ENCODE results near the gene CENPF. TPM values are rescaled to one million over a fixed set of nuclear protein-coding genes. Genes with fewer than 3 reads are reported as not detected.
A peak's percentile ranks its signal among the peaks of the same experiment; 100 is the strongest.

Gene CENPF
- total and polyA plus RNA-seq, 9 of the 15 experiments (the other 6 are each of a cell fraction or from before 2014, with no cell fraction given): 50.6 to 180 (median 98.3) TPM

GRCh38 chr1:214664651-214665433 lies 61.8 kb downstream of the CENPF start (continued):
- no peak for TF ChIP-seq DEAF1 (CRISPR knock-in tag; IDR thresholded peaks at IDR 0.05)
- no peak for TF ChIP-seq PTBP1 (IDR thresholded peaks at IDR 0.05; ENCODE audit: low read depth, low read length)

- in situ Hi-C loops (cut with MboI) (no loop called here), intact Hi-C loops (cut with micrococcal nuclease) (no loop called here)
- ATAC-seq: no peak
- Histone ChIP-seq H3K9me1 (ENCODE audit: control insufficient read depth, insufficient read depth, low read length) (no peaks in the 10 kb centered on the region), H3K36me3 (ENCODE audit: control insufficient read depth, insufficient read depth, low read length) (peaks cover 90% of the 10 kb centered on the region), H4K20me1 (replicated peaks; ENCODE audit: control insufficient read depth, insufficient read depth, low read length) (no peaks in the 10 kb centered on the region), H3K27me3 (ENCODE audit: control insufficient read depth in 2 of 2, insufficient read depth in 2 of 2, low read length in 2 of 2) (no peaks in the 10 kb centered on the region; a peak in 1 of 5 replicates), H3K27ac (ENCODE audit: extremely low read depth, low read depth, low read length) (no peak overlapping the region), H3K9ac (ENCODE audit: insufficient read depth in 1 of 2, low read depth in 2 of 2, low read length in 2 of 2) (no peak overlapping the region), H3K79me2 (ENCODE audit: control insufficient read depth, insufficient read depth, low read length) (no peaks in the 10 kb centered on the region), H3K4me3 (no peak overlapping the region), H2AFZ (ENCODE audit: low read depth, low read length) (no peak overlapping the region), H3K4me2 (ENCODE audit: insufficient read depth, low read length) (no peak overlapping the region), H3K4me1 (replicated peaks in 1 of 2; ENCODE audit: control insufficient read depth in 2 of 2, insufficient read depth in 2 of 2, low read length in 2 of 2) (no peaks in the 10 kb centered on the region), H3K9me3 (replicated peaks; ENCODE audit: control insufficient read depth, insufficient read depth, low read depth, low read length) (no peaks in the 10 kb centered on the region)
- ChIA-PET CTCF (ENCODE audit: low intra/inter-chr PET ratio) (no interaction called here), POLR2A (no interaction called here)
- no peak for FAIRE-seq
- BruUV-seq (replicated peaks): no TSS peak
- 94% methylated on average over 4 of the region's 4 CpGs for WGBS (ENCODE audit: insufficient coverage, low coverage, missing lambda C conversion rate)
- DNase-seq (ENCODE audit: extremely low read depth in 1 of 4, low spot score in 3 of 4): no peak
- TF ChIP-seq CHD7 (IDR thresholded peaks at IDR 0.05; ENCODE audit: low read depth, low read length): peak; percentile 56
- no peak for TF ChIP-seq SP2 (IDR thresholded peaks at IDR 0.05; ENCODE audit: extremely low read depth, low read depth, low read length, poor library complexity, severe bottlenecking)
These were observed 62.7 kb downstream of the CENPF start for GRCh38 chr1:214665606-214666110.
